Tibial nerve (tissue), 3 donors: ENCODE measurements around the gene TBC1D22A.

Experiments
- CTCF ChIP-seq, 5 experiments: fragments of 200-600 bp in 3 of 5; fragments of 450-650 bp in 2 of 5; sonication (generic) in 3 of 5; IDR thresholded peaks; one replicate each; pipeline ENCODE4 v1.5.1; 2016 to 2019; ENCODE audit warnings: antibody characterized with exemption in 5 of 5, mild to moderate bottlenecking in 3 of 5, moderate library complexity in 2 of 5
- POLR2A ChIP-seq, 2 donors: fragments of 450-650 bp; IDR thresholded peaks; one replicate each; pipeline ENCODE4 v1.6.1; 2017; ENCODE audit warnings: antibody characterized with exemption in 2 of 2, mild to moderate bottlenecking in 2 of 2, moderate library complexity in 2 of 2

- no peak for TF ChIP-seq CTCF (IDR thresholded peaks at IDR 0.05)
- no peak for TF ChIP-seq POLR2A (IDR thresholded peaks at IDR 0.05)
These were observed 95.8 kb downstream of the TBC1D22A start for GRCh38 chr22:46858181-46858771.
